Head of caudate nucleus (tissue), 42 donors: ENCODE data around the gene CYFIP1.

Source experiments
- DNase-seq, 42 donors: peaks; one replicate each; pipeline versions ENCODE4 v3.0.0 to v3.0.0-alpha.2; 2020 to 2021; ENCODE audit warnings: mixed read lengths in 7 of 42
- intact Hi-C: fragments of 100-400 bp; cut with DNase I; formaldehyde crosslinking; loops from one replicate; pipeline ENCODE4 v1.15.0; 2022

The CYFIP1 gene

GRCh38 chr15:22880981-22881738 lies 99.0 kb downstream of the CYFIP1 start:
- intact Hi-C loops, result no loop called here

GRCh38 chr15:22880068-22880980 lies 99.8 kb downstream of the CYFIP1 start:
- DNase-seq, result peak in 1 of 42 donors; percentile 11
- intact Hi-C loops, result no loop called here

More at GRCh38 chr15:22880981-22881738, 99.0 kb downstream of the CYFIP1 start:
- DNase-seq, result peak in 2 of 42 donors; percentile 11 to 34

- intact Hi-C loops, result no loop called here
- peak in 6 of 42 donors; percentile 14 to 66 (median 20) for DNase-seq
Observed at GRCh38 chr15:22878103-22878502, 102.1 kb downstream of the CYFIP1 start.

DNA sequence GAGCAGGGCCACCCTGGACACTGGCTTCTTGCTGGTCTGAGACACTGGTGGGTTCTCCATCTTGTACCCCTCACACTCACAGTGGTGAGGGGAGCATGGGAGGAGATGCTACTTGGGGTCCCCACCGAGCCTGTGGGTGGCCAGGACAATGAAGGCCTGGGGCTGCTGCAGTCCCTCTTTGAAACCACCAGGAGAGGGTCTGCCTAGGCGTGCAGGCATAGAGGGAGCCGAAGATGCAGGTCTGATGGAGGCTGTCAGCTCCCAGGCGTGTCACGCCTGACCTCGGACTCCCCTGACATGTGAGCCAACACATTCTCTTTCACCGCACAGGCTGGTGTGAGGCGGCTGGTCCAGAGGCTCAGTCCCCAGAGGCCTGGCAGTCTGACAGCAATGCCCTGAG lies 102.6 kb downstream of the CYFIP1 start:
- intact Hi-C loops, result no loop called here

DNA sequence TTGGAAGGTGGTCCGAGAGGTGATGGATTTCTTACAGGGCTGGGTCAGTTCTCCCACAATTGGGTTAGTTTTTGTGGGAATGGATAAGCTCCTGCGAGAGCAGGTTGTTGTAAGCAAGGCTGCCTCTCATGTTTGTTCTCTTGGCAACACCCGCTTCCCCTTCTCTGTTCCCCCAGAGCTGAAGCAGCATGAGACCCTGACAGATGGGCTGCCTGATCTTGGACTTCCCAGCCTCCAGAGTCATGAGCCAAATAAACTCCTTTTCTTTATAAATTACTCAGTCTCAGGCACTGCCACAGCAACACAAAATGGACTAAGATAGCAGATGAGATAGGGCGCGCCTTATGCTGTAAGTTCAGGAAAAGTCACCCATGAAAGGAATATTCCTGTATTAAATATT lies 103.1 kb downstream of the CYFIP1 start:
- DNase-seq, result no peak
- intact Hi-C loops, result no loop called here

More for the DNA sequence above, 102.6 kb downstream of the CYFIP1 start:
- DNase-seq, result no peak

GRCh38 chr15:22874966-22875365 lies 105.2 kb downstream of the CYFIP1 start:
- DNase-seq, result no peak

DNA sequence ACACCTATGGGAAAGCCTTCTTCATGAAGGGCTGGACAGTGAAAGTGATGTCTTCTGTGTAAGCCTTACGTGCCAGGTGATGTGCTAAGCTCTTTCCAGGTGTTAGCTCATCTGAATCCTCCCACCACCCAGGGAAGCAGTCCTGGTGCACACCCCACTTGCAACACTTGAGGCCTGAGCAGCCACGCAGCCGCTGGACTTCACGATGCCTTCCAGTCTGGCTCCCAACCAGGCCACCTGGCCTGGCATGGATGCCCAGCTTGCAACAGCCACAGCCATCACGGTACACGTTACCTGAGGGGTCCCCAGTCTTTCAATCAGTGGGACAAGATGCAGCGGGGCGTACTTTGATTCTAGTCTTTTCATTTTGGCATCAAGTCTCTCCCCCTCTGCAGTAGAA lies 105.9 kb downstream of the CYFIP1 start:
- no peak for DNase-seq
- intact Hi-C loops, result no loop called here

More at GRCh38 chr15:22874966-22875365, 105.2 kb downstream of the CYFIP1 start:
- intact Hi-C loops, result no loop called here

GRCh38 chr15:22873841-22874240 lies 106.3 kb downstream of the CYFIP1 start:
- no peak for DNase-seq
- intact Hi-C loops, result no loop called here

GRCh38 chr15:22872936-22873701 lies 107.0 kb downstream of the CYFIP1 start:
- no peak for DNase-seq
- intact Hi-C loops, result no loop called here

DNA sequence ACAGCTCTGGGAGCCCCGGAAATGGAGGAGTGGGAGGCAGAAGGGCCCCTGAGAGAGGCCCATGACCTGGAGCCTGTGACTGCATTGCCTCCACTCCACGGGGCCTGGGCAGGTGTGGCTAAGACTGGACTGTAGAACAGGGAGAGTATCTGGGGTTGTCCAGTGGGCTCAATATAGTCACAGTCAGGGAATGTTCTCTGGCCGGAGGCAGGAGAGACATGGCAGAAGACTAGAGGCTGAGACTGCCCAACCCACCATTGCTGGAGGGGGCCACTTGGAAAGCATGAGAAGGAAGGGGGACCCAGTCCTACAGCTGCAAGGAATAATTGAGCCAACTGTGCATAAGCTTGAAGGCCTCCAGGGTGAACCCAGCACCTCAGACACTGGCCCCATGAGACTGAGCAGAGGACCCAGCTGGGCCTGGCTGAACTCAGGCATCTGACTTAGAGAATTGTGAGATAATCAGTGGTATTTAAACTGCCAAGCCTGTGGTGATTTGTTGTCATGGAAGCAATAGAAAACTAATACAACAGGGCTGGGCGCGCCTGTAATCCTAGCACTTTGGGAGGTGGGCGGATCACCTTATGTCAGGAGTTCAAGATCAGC lies 108.6 kb downstream of the CYFIP1 start:
- DNase-seq, result no peak
- intact Hi-C loops, result no loop called here

DNA sequence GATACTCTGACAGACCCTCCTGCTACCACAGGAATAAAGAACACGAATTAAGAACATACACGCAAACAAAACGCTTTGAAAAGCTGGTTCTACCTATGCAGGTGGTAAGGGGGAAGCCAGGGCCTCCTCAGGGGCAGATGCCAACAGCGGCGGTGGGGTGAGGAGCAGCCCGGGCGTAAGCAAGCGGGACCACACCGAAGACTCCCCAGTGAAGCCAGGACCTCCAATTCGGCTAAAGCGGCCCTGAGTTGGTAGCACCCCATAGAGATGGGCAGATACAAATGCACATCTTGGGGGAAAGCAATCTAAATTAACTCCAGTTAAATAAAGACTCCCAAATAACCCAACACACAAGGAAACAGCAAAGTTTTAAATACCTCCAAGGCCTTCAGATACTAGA lies 109.3 kb downstream of the CYFIP1 start:
- no peak for DNase-seq
- intact Hi-C loops, result no loop called here

GRCh38 chr15:22869856-22870255 lies 110.3 kb downstream of the CYFIP1 start:
- intact Hi-C loops, result no loop called here

DNA sequence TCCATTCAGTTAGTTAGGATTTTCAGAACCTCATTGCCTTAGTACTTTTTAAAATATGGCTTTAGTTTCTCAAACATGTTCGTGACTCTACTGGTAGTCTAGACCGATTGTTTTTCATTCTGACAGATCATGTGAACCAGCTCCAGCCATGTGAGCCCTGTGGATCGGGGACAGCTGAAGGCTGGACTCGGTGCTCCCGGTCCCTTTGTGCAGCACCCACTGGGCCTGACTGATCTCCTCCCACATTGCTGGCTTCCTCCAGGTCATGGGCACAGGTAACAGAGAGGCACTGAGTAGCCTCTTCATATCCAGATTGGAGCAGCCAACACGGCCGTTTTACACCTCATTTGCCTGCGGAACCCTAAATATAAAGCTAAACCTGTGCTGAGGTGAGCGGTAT lies 111.2 kb downstream of the CYFIP1 start:
- no peak for DNase-seq
- intact Hi-C loops, result no loop called here

More at GRCh38 chr15:22869856-22870255, 110.3 kb downstream of the CYFIP1 start:
- no peak for DNase-seq

GRCh38 chr15:22868495-22868894 lies 111.7 kb downstream of the CYFIP1 start:
- DNase-seq, result no peak
- intact Hi-C loops, result no loop called here

DNA sequence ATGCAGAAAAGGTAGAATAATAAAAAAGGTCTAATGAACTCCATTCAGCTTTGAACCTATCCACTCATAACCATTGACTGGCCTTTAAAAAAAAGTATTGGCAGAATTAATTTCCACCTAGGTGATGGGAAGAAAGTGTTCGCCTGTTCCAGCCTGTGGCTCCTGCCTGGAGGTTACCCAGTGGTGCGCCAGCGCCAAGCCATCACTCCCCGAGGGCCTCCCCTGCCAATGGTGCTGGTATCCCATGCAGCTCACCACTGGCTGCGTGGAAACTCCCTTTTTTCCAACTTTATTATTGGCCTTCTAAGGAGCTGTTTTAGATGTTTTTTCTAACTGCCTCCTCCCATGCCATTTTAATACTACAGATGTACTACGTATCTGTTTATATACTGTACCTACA lies 112.3 kb downstream of the CYFIP1 start:
- intact Hi-C loops, result no loop called here
- DNase-seq, result no peak

- no peak for DNase-seq
- intact Hi-C loops, result no loop called here
Observed at GRCh38 chr15:22866079-22866478, 114.1 kb downstream of the CYFIP1 start.

- intact Hi-C loops, result no loop called here
- no peak for DNase-seq
Observed at GRCh38 chr15:22863356-22863755, 116.8 kb downstream of the CYFIP1 start.

- intact Hi-C loops, result no loop called here
Observed at GRCh38 chr15:22861161-22861560, 119.0 kb downstream of the CYFIP1 start.

GRCh38 chr15:22856659-22857058 lies 123.5 kb downstream of the CYFIP1 start:
- DNase-seq, result no peak
- intact Hi-C loops, result no loop called here

More at GRCh38 chr15:22861161-22861560, 119.0 kb downstream of the CYFIP1 start:
- DNase-seq, result peak in 1 of 42 donors; percentile 23
